T-helper 22 cell (primary cell): ENCODE measurements around the gene BHMT2.

ENCODE experiments used
- DNase-seq: peaks from one replicate; pipeline ENCODE4 v3.0.0-alpha.2; 2020; ENCODE audit warnings: low read depth

The BHMT2 gene

DNA sequence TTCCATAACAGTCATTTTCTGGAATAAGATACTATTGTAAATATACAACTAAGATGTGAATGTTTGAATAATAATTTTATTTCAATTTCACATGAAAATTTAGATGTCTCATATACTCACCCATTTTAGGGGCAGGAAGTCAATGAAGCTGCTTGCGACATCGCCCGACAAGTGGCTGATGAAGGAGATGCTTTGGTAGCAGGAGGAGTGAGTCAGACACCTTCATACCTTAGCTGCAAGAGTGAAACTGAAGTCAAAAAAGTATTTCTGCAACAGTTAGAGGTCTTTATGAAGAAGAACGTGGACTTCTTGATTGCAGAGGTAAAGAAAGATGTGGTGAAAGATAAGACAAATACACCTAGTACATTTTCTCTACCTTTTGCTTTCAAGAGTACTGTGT, 50.7 kb downstream of the BHMT2 start:
- no peak for DNase-seq

DNA sequence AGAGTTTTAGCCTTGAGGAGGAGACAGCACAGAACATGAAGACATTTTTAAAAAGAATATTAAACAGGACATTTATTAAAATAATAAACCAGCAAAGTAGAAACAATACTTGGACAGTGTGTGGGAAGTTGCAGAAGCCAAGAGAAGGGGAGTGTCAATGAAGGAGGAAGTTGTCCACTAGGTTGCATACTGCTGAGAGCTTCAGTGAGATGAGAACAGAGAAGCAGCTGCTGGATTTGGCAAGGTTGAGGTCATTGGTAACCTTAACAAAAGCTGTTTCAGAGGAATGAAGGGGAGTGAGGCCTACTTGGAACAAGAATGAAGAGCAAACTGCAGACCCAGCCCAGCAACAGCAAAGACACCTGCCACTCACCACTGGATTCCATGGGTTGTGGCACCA, 53.4 kb downstream of the BHMT2 start:
- no peak for DNase-seq

DNA sequence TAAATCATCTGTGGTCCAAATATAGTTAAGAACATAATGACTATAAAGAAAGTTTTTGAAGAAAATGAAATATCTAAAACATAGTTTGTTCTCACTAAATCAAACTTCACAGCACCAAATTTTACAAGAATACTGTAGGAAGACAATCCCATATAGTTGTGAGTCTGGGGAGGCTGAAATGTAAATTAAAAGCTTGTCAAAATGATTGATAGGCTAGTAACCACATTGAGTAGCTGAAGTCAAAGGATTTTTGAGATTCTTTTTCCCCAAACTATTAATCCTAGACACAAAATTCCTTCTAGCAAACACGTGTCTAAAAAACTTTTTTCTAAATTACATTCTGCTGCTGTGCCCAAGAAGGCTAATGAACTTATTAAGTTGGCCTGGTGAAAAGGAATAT, 55.0 kb downstream of the BHMT2 start:
- DNase-seq: no peak

DNA sequence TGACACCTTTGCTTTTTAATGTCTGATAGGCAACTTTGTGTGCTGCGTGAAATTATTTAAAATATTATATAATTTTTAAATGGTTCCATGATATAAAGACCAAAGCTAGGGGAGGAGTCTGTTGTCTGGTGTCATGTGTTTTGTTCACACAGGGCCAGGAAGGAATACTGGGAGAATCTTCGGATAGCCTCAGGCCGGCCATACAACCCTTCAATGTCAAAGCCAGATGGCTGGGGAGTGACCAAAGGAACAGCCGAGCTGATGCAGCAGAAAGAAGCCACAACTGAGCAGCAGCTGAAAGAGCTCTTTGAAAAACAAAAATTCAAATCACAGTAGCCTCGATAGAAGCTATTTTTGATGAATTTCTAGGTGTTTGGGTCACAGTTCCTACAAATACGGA, 61.2 kb downstream of the BHMT2 start:
- no peak for DNase-seq

DNA sequence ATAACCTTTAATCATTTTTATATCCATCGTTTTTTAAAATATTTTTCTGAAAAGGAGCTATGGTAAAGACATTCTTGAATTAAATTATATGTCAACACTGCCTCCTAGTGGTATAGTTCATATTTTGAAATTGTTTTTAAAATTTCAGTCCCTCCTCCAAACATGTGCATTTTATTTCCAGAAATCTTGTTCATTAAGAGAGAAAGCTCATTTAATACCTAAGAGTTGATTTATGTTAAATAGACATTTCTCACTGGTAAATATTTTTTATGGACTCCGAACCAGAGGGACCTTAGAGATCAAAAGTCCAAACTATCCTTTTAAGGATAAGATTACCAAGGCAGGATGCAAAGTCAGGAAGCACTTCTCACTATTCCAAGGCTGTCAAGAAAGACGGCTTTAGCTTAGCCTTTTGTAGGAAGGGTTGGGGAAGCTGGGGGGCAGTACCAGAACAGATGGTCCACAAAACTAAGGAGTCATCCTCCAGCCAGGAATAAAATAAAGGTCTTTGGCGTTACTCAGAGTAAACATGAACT, 63.6 kb downstream of the BHMT2 start:
- no peak for DNase-seq

DNA sequence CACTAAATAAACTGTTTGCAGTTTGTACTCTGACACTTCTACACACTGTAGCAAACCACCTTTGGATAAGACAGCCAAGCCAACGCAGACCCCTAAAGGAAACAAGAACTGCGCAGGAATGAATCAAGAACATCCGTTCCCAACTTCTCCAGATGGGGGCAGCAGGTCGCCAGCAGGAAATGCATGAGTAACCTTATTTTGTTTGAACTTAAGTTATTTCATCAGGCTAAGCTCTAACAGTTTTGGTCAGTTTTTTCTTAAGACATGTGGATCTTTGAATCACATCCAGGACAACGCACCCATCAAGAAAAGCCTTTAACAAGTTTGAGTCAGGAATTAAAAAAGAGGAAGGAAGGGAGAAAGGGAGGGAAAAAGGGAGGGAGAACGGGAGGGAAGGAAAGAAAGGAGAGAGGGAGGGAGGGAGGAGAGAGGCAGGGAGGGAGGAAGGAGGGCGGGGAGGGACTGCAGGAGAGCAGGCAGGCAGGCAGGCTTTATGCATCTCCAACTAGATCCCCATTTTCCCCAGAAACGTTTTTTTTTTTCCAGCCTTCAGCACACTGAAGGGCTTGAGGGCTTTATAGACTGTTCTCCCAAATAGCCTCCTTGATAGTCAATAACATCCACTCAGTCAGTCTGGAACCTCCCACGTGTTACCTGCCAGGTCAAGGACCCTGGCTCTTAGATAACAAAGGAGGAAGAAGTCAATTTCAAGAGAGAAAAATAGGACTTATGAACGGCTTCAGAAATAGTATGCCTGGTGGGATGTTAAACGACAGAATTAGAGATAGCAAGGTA, 64.3 kb downstream of the BHMT2 start:
- no peak for DNase-seq

DNA sequence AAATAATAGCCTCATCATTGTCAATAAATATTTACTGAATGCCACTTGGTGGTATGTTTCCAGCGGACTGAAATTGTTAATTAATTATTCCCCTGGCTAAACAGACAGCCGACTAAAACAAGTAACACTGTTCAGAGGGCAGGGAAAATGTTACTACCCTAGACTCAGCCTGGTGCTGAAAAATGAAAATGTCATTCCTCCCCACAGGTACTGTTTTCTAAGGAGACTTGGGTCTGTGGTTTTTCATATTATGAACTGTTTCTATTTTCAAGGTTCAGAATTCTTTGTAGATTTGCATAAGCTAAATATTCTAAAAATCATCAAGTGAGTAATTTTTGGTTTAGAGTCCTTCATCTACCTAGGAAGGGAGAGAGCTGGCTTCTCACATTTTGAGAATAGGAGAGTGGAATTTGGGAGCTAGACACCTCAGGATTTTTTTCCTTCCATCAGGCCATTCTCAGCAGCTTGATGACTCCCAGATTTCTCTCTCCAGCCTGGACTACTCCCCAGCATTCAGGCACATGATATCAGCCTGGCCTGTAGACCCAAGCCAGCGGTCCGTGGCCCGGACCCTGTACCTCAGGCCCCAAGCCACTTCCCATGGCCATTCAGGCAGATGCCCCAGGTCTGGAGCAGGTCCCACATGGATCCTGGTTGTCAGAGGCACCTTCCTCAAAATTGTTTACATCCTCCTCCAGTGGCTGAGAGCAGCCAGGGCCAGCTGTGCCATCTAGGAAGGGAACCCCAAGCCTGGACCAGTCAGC, 66.4 kb downstream of the BHMT2 start:
- DNase-seq: no peak

DNA sequence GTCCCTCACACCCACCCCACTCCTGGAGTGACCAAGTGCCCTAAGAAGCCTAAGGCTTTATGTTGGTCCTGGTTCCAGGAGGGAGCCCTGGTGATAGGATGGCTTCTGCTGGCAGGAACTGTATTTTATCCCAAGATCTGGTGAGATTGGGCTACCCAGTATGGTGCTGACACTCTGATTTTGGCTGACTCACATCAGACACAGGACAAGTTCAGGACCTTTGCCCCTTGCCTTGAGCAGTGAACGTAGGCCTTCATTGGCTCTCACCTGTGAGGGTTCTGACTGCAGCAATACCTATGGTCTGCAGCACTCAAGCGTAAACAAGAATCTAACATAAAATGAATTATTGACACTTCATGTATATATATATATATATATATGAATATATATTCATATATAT, 67.1 kb downstream of the BHMT2 start:
- no peak for DNase-seq
